ENCODE data around the gene KCNJ10.

Gene KCNJ10

GRCh38 chr1:159962176-159962575 is 107.8 kb downstream of the KCNJ10 start:
- no peak for TF ChIP-seq SIN3A (IDR thresholded peaks at IDR 0.05; ENCODE audit: borderline replicate concordance, insufficient read depth, low read length)
- no peak for TF ChIP-seq POLR2AphosphoS5 (IDR thresholded peaks at IDR 0.05; ENCODE audit: low read depth, low read length)
- TF ChIP-seq FOXP2 (optimal IDR thresholded peaks at IDR 0.05; ENCODE audit: borderline replicate concordance, extremely low read depth, extremely low read length, insufficient read depth): no peak
- TF ChIP-seq REST (IDR thresholded peaks at IDR 0.05; ENCODE audit: insufficient read depth in 1 of 2, low read depth in 2 of 2, low read length in 2 of 2): no peak
- no peak for TF ChIP-seq TAF1 (IDR thresholded peaks at IDR 0.05; ENCODE audit: borderline replicate concordance, insufficient read depth, low read length)

- no peak for TF ChIP-seq POLR2AphosphoS5 (IDR thresholded peaks at IDR 0.05; ENCODE audit: low read depth, low read length)
- TF ChIP-seq FOXP2 (optimal IDR thresholded peaks at IDR 0.05; ENCODE audit: borderline replicate concordance, extremely low read depth, extremely low read length, insufficient read depth): no peak
- TF ChIP-seq REST (IDR thresholded peaks at IDR 0.05; ENCODE audit: insufficient read depth in 1 of 2, low read depth in 2 of 2, low read length in 2 of 2): no peak
- TF ChIP-seq SIN3A (IDR thresholded peaks at IDR 0.05; ENCODE audit: borderline replicate concordance, insufficient read depth, low read length): no peak
- TF ChIP-seq TAF1 (IDR thresholded peaks at IDR 0.05; ENCODE audit: borderline replicate concordance, insufficient read depth, low read length): no peak
Observed at GRCh38 chr1:159961636-159962035, 108.3 kb downstream of the KCNJ10 start.

GRCh38 chr1:159960721-159961381 is 109.1 kb downstream of the KCNJ10 start:
- no peak for TF ChIP-seq TAF1 (IDR thresholded peaks at IDR 0.05; ENCODE audit: borderline replicate concordance, insufficient read depth, low read length)
- no peak for TF ChIP-seq REST (IDR thresholded peaks at IDR 0.05; ENCODE audit: insufficient read depth in 1 of 2, low read depth in 2 of 2, low read length in 2 of 2)

GRCh38 chr1:159959451-159959850 is 110.5 kb downstream of the KCNJ10 start:
- TF ChIP-seq REST (IDR thresholded peaks at IDR 0.05; ENCODE audit: insufficient read depth in 1 of 2, low read depth in 2 of 2, low read length in 2 of 2) (no peak), POLR2AphosphoS5 (IDR thresholded peaks at IDR 0.05; ENCODE audit: low read depth, low read length) (no peak), FOXP2 (optimal IDR thresholded peaks at IDR 0.05; ENCODE audit: borderline replicate concordance, extremely low read depth, extremely low read length, insufficient read depth) (no peak), TAF1 (IDR thresholded peaks at IDR 0.05; ENCODE audit: borderline replicate concordance, insufficient read depth, low read length) (no peak), SIN3A (IDR thresholded peaks at IDR 0.05; ENCODE audit: borderline replicate concordance, insufficient read depth, low read length) (no peak)

Measured in PFSK-1 (cell line).